Sigmoid colon (tissue), 4 donors: ENCODE measurements around the gene SYNJ2.

Experiments
- CTCF ChIP-seq, 4 experiments: fragments of 450-650 bp in 3 of 4; fragments of 200-600 bp in 1 of 4; IDR thresholded peaks; one replicate each; pipeline ENCODE4 v1.5.1; 2016 to 2019; ENCODE audit warnings: antibody characterized with exemption in 4 of 4, mild to moderate bottlenecking in 3 of 4, moderate library complexity in 2 of 4
- EP300 ChIP-seq, 4 donors: sonication (generic); formaldehyde crosslinking; IDR thresholded peaks; one replicate each; pipeline ENCODE4 v1.6.1; 2017; ENCODE audit warnings: antibody characterized with exemption in 4 of 4
- POLR2A ChIP-seq, 2 donors: fragments of 450-650 bp; IDR thresholded peaks; one replicate each; pipeline ENCODE4 v1.6.1; 2016; ENCODE audit warnings: antibody characterized with exemption in 2 of 2, mild to moderate bottlenecking in 2 of 2, moderate library complexity in 2 of 2
- POLR2AphosphoS5 ChIP-seq, 4 donors: sonication (generic); formaldehyde crosslinking; IDR thresholded peaks; one replicate each; pipeline ENCODE4 v1.6.1; 2017; ENCODE audit warnings: antibody characterized with exemption in 4 of 4

DNA sequence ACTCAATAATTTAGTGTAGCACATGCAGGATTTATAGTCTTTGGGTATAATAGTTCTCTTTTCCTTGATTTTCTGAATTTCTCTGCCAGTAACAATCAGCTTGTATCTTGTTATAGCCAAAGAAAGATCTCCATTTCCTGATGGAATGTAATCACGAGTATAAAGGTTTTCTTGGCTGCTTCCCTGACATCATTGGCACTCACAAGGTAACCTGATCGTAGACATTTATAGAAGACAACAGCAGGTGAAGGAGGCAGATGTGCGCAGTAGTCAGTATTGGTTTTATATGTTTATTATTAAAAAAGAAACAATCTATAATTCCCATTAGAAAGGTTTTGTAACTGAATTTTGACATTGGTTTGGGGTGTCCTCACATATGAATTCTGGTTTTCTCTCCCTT lies 44.3 kb upstream of the SYNJ2 start:
- no peak for TF ChIP-seq CTCF (IDR thresholded peaks at IDR 0.05)
- TF ChIP-seq POLR2AphosphoS5 (IDR thresholded peaks at IDR 0.05): no peak
- TF ChIP-seq POLR2A (IDR thresholded peaks at IDR 0.05): no peak
- no peak for TF ChIP-seq EP300 (IDR thresholded peaks at IDR 0.05)
